IMR-90 (cell line): ENCODE measurements around the gene SLC49A4.

Experiments used
- BHLHE40 ChIP-seq: fragments of 150-350 bp; IDR thresholded peaks from 2 replicates; pipeline ENCODE4 v1.6.1; 2016; ENCODE audit warnings: mild to moderate bottlenecking, low read depth, low read length
- CEBPB ChIP-seq: IDR thresholded peaks from 2 replicates; pipeline ENCODE4 v1.6.1; 2012; ENCODE audit warnings: low read depth, low read length, improper control_type of control experiment
- MXI1 ChIP-seq: IDR thresholded peaks from 2 replicates; pipeline ENCODE4 v1.6.1; 2012; ENCODE audit warnings: low read depth, mild to moderate bottlenecking, low read length, moderate library complexity, borderline replicate concordance
- POLR2A ChIP-seq: IDR thresholded peaks from 2 replicates; pipeline ENCODE4 v1.6.1; 2012; ENCODE audit warnings: mild to moderate bottlenecking, low read depth, low read length
- RAD21 ChIP-seq: IDR thresholded peaks from 2 replicates; pipeline ENCODE4 v1.6.1; 2012; ENCODE audit warnings: low read length, improper control_type of control experiment
- RFX5 ChIP-seq: IDR thresholded peaks from 2 replicates; pipeline ENCODE4 v1.8.0; 2012; ENCODE audit warnings: low read depth, mild to moderate bottlenecking, low read length, moderate library complexity
- SMC3 ChIP-seq: fragments of 150-350 bp; IDR thresholded peaks from 2 replicates; pipeline ENCODE4 v1.6.1; 2016; ENCODE audit warnings: low read depth, mild to moderate bottlenecking, antibody characterized with exemption, low read length, moderate library complexity
- TF ChIP-seq, protein P1 (sequence below): conservative IDR thresholded peaks from 2 replicates; pipeline ENCODE4 v1.5.1; 2012; ENCODE audit warnings: mild to moderate bottlenecking, low read depth, low read length, improper control_type of control experiment

DNA sequence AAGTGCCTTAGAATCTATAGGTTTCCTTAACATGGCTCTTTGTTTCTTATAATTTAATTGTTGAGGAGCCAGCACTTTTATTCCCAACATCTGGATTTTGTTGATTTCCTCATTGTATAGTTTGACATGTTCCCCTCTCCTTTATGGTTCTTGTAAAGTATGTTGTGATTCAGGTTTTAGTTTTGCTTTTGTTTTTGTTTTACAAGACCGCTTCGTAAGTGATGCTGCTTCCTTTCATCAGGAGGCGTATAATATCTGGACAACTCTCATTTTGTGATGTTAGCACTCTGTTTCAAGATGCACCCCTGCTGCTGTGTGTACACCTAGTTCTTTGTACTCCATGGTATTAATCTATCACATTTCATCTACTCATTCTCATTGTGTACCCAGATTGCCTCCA, 48.7 kb downstream of the SLC49A4 start:
- TF ChIP-seq BHLHE40 (no peak), POLR2A (no peak), MXI1 (no peak), CEBPB (no peak), RAD21 (no peak), RFX5 (no peak), SMC3 (no peak)
- TF ChIP-seq, protein P1, sequence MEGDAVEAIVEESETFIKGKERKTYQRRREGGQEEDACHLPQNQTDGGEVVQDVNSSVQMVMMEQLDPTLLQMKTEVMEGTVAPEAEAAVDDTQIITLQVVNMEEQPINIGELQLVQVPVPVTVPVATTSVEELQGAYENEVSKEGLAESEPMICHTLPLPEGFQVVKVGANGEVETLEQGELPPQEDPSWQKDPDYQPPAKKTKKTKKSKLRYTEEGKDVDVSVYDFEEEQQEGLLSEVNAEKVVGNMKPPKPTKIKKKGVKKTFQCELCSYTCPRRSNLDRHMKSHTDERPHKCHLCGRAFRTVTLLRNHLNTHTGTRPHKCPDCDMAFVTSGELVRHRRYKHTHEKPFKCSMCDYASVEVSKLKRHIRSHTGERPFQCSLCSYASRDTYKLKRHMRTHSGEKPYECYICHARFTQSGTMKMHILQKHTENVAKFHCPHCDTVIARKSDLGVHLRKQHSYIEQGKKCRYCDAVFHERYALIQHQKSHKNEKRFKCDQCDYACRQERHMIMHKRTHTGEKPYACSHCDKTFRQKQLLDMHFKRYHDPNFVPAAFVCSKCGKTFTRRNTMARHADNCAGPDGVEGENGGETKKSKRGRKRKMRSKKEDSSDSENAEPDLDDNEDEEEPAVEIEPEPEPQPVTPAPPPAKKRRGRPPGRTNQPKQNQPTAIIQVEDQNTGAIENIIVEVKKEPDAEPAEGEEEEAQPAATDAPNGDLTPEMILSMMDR = no peak
